Endothelial cell of umbilical vein (primary cell): ENCODE results near the gene TPP2. TPM values are rescaled to one million over a fixed set of nuclear protein-coding genes. Genes with fewer than 3 reads are reported as not detected.

Source experiments
- BruUV-seq: library from RNA; stranded (reverse); fragments of 400-500 nt; replicated peaks from 2 replicates; lab custom pipeline; 2021; lab: Mats Ljungman, UMichigan
- CTCF ChIA-PET: fragments of 300-600, 350-600 bp; sonication (Branson Sonifier 250); formaldehyde crosslinking; loops from one replicate; lab custom pipeline; 2021; ENCODE audit warnings: antibody characterized with exemption, inconsistent platforms; lab: Charles Lee
- POLR2A ChIA-PET: fragments of 300-600, 350-600 bp; sonication (Branson Sonifier 250); formaldehyde crosslinking; loops from one replicate; lab custom pipeline; 2021; ENCODE audit warnings: antibody characterized with exemption, inconsistent platforms; lab: Charles Lee
- DNase-seq: peaks from one replicate; pipeline ENCODE4 v3.0.0-alpha.2; 2011; ENCODE audit warnings: low read depth, low spot score
- FAIRE-seq: peaks from 2 replicates; lab custom pipeline; 2011; peaks lifted over from hg19 to GRCh38; lab: Jason Lieb, UNC
- H2AFZ ChIP-seq: 2 replicates; pipeline ENCODE4 v1.6.0; 2012; ENCODE audit warnings: low read depth, low read length, control low read depth, inconsistent platforms
- H3K27ac ChIP-seq: 2 replicates; pipeline ENCODE4 v1.5.1; 2011; ENCODE audit warnings: low read depth, mild to moderate bottlenecking, control low read depth, low read length, moderate library complexity; ENCODE audit not compliant: insufficient read depth
- H3K27me3 ChIP-seq, 2 experiments: 2 replicates each; pipeline versions ENCODE4 v1.6.0 to v1.6.1; 2011; ENCODE audit warnings: low read length in 2 of 2, mixed read lengths in 1 of 2; ENCODE audit not compliant: control insufficient read depth in 2 of 2, insufficient read depth in 2 of 2
- H3K36me3 ChIP-seq, 2 experiments: 2 replicates in 1 of 2; 3 replicates in 1 of 2; pipeline ENCODE4 v1.5.1; 2011; ENCODE audit warnings: low read length in 2 of 2, mild to moderate bottlenecking in 1 of 2, moderate library complexity in 1 of 2; ENCODE audit not compliant: control insufficient read depth in 2 of 2, insufficient read depth in 2 of 2; ENCODE audit errors: extremely low read depth in 1 of 2
- H3K4me1 ChIP-seq: 3 replicates; pipeline ENCODE4 v1.5.1; 2011; ENCODE audit warnings: mild to moderate bottlenecking, low read length; ENCODE audit not compliant: control insufficient read depth, insufficient read depth; ENCODE audit errors: extremely low read depth
- H3K4me2 ChIP-seq: 2 replicates; pipeline ENCODE4 v1.6.1; 2011; ENCODE audit warnings: low read length, control low read depth, mixed read lengths; ENCODE audit not compliant: insufficient read depth
- H3K4me3 ChIP-seq, 3 experiments: fragments of 200-600 bp in 1 of 3; sonication (generic), shearing (Covaris generic) in 1 of 3; replicated peaks in 1 of 3; 2 replicates each; pipeline ENCODE4 v1.5.1; 2011 to 2016; ENCODE audit warnings: control low read depth in 3 of 3, low read length in 3 of 3, mild to moderate bottlenecking in 2 of 3, inconsistent platforms in 1 of 3, low read depth in 1 of 3, moderate library complexity in 1 of 3; ENCODE audit not compliant: insufficient read depth in 1 of 3
- H3K79me2 ChIP-seq: 2 replicates; pipeline ENCODE4 v1.6.0; 2012; ENCODE audit warnings: low read length, inconsistent platforms; ENCODE audit not compliant: control insufficient read depth, insufficient read depth
- H3K9ac ChIP-seq: replicated peaks from 2 replicates; pipeline ENCODE3; 2011; ENCODE audit warnings: low read length, control low read depth; ENCODE audit not compliant: insufficient read depth; ENCODE audit errors: extremely low read depth
- H3K9me1 ChIP-seq: replicated peaks from 3 replicates; pipeline ENCODE4 v1.6.0; 2011; ENCODE audit warnings: mild to moderate bottlenecking, low read length; ENCODE audit not compliant: control insufficient read depth, insufficient read depth; ENCODE audit errors: extremely low read depth
- H3K9me3 ChIP-seq: replicated peaks from 2 replicates; pipeline ENCODE4 v1.5.1; 2012; ENCODE audit warnings: low read length, inconsistent platforms; ENCODE audit not compliant: control insufficient read depth, insufficient read depth
- H4K20me1 ChIP-seq: replicated peaks from 2 replicates; pipeline ENCODE3; 2011; ENCODE audit warnings: mild to moderate bottlenecking, low read length; ENCODE audit not compliant: control insufficient read depth, insufficient read depth; ENCODE audit errors: extremely low read depth
- CTCF ChIP-seq, 2 donors: IDR thresholded peaks; 1 replicate in 1 of 2; 2 replicates in 1 of 2; pipeline ENCODE4 v1.5.1; 2011; ENCODE audit warnings: low read length in 2 of 2, mild to moderate bottlenecking in 2 of 2, moderate library complexity in 2 of 2, control low read depth in 1 of 2, inconsistent platforms in 1 of 2, low read depth in 1 of 2; ENCODE audit not compliant: insufficient read depth in 1 of 2; ENCODE audit errors: extremely low read depth in 1 of 2
- EZH2 ChIP-seq: IDR thresholded peaks from 2 replicates; pipeline ENCODE4 v1.6.1; 2012; ENCODE audit warnings: borderline replicate concordance, low read depth, mild to moderate bottlenecking, moderate library complexity, low read length, inconsistent platforms; ENCODE audit not compliant: severe bottlenecking
- FOS ChIP-seq: IDR thresholded peaks from 2 replicates; pipeline ENCODE4 v1.6.1; 2011; ENCODE audit warnings: mild to moderate bottlenecking, low read length, moderate library complexity, borderline replicate concordance; ENCODE audit not compliant: insufficient read depth
- GATA2 ChIP-seq: IDR thresholded peaks from 2 replicates; pipeline ENCODE4 v1.7.0; 2011; ENCODE audit warnings: low read depth, mild to moderate bottlenecking, moderate library complexity, mixed read lengths, low read length; ENCODE audit not compliant: insufficient read length, insufficient read depth
- JUN ChIP-seq: IDR thresholded peaks from 2 replicates; pipeline ENCODE4 v1.6.1; 2011; ENCODE audit warnings: borderline replicate concordance, low read depth; ENCODE audit not compliant: insufficient read length, insufficient read depth
- MAX ChIP-seq: IDR thresholded peaks from 2 replicates; pipeline ENCODE4 v1.6.1; 2011; ENCODE audit not compliant: insufficient read depth, insufficient read length
- MYC ChIP-seq: IDR thresholded peaks from one replicate; pipeline ENCODE4 v1.6.1; 2011; ENCODE audit warnings: mild to moderate bottlenecking, low read depth, low read length
- POLR2A ChIP-seq: IDR thresholded peaks from 2 replicates; pipeline ENCODE4 v1.6.1; 2012; ENCODE audit warnings: low read depth, mild to moderate bottlenecking, control low read depth, low read length
- POLR2AphosphoS5 ChIP-seq: IDR thresholded peaks from 2 replicates; pipeline ENCODE4 v1.6.1; 2012; ENCODE audit warnings: low read depth, mild to moderate bottlenecking, control low read depth, low read length, moderate library complexity; ENCODE audit not compliant: insufficient read depth
- dilution Hi-C: fragments of 300-500 bp; cut with MboI; formaldehyde crosslinking; loops from one replicate; pipeline ENCODE4 v1.15.0; 2019; ENCODE audit warnings: low sequenced_read_pairs; ENCODE audit not compliant: extremely low pct_ligation_motif_present
- intact Hi-C: fragments of 100-400 bp; cut with micrococcal nuclease; formaldehyde crosslinking; loops from one replicate; pipeline ENCODE4 v1.10.0; 2022
- polyA plus RNA-seq, 4 experiments: library from polyadenylated mRNA; depleted of rRNA in 3 of 4; stranded (reverse) in 3 of 4; unstranded in 1 of 4; fragments of >200 nt; gene quantifications; 2 replicates each; pipeline versions ENCODE4 v1.2.1 to v1.2.3, GENCODE V29; 2011 to 2012; ENCODE audit warnings: missing spikeins in 1 of 4
- total RNA-seq: library from RNA; stranded (reverse); gene quantifications from 2 replicates; pipeline ENCODE4 v1.2.3, GENCODE V29; 2021

Gene TPP2
- total and polyA plus RNA-seq, 2 donors (not counting 3 experiments of a cell fraction or from before 2014, with no cell fraction given): 11.5 to 46.7 TPM

- intact Hi-C loops (loop anchor here (1.0 to 5.0 kb wide), 4 partner anchors 359 to 1411 kb away; no protein-coding TSS in a partner anchor), dilution Hi-C loops (no loop called here)
- no peaks in the 10 kb centered on the region for H4K20me1 ChIP-seq
- no peaks in the 10 kb centered on the region for H3K4me1 ChIP-seq
- no peaks in the 10 kb centered on the region for H3K36me3 ChIP-seq
- POLR2A ChIA-PET: no interaction called here
- no peak overlapping the region for H3K9ac ChIP-seq
- no peak overlapping the region for H3K4me3 ChIP-seq
- no TSS peak for BruUV-seq
- no peak for TF ChIP-seq JUN
- TF ChIP-seq CTCF (IDR thresholded peaks at IDR 0.05; ENCODE audit: extremely low read depth in 1 of 2, insufficient read depth in 1 of 2, low read depth in 1 of 2, low read length in 2 of 2): peak; percentile 28 to 47
- TF ChIP-seq FOS: no peak
- H3K79me2 ChIP-seq: no peaks in the 10 kb centered on the region
- DNase-seq (peak; percentile 52), FAIRE-seq (peak; percentile 86)
- no peaks in the 10 kb centered on the region for H3K9me1 ChIP-seq
- no peak overlapping the region for H3K27ac ChIP-seq
- no peaks in the 10 kb centered on the region for H3K9me3 ChIP-seq
- CTCF ChIA-PET: interaction anchor here (0.7 to 5.8 kb wide), 49 partner anchors 10 to 1983 kb away, joined by 3 to 264 read pairs (median 4); no protein-coding TSS in a partner anchor
- H3K27me3 ChIP-seq: peaks cover 2 to 3% of the 10 kb centered on the region in 2 experiments
- no peak overlapping the region for H3K4me2 ChIP-seq
- no peak overlapping the region for H2AFZ ChIP-seq
Measured at GRCh38 chr13:102555914-102556553, 40.8 kb upstream of the TPP2 start.

GRCh38 chr13:102556806-102557205 lies 40.0 kb upstream of the TPP2 start:
- Histone ChIP-seq H4K20me1 (no peaks in the 10 kb centered on the region), H3K27me3 (peaks cover 2 to 3% of the 10 kb centered on the region in 2 experiments), H2AFZ (no peak overlapping the region), H3K9me3 (no peaks in the 10 kb centered on the region), H3K27ac (no peak overlapping the region), H3K9ac (no peak overlapping the region), H3K4me3 (no peak overlapping the region), H3K36me3 (no peaks in the 10 kb centered on the region), H3K79me2 (no peaks in the 10 kb centered on the region), H3K4me2 (no peak overlapping the region), H3K9me1 (no peaks in the 10 kb centered on the region), H3K4me1 (no peaks in the 10 kb centered on the region)
- intact Hi-C loops: loop anchor here (1.0 to 5.0 kb wide), 4 partner anchors 360 to 1412 kb away; no protein-coding TSS in a partner anchor
- CTCF ChIA-PET: interaction anchor here (1.0 to 5.8 kb wide), 13 partner anchors 9 to 1412 kb away, joined by 3 to 264 read pairs (median 8); no protein-coding TSS in a partner anchor
- POLR2A ChIA-PET: no interaction called here
- no TSS peak for BruUV-seq
- FAIRE-seq (no peak), DNase-seq (no peak)
- TF ChIP-seq EZH2 (no peak), FOS (no peak), MAX (no peak), POLR2AphosphoS5 (no peak), POLR2A (no peak), MYC (no peak), GATA2 (no peak), JUN (no peak), CTCF (IDR thresholded peaks at IDR 0.05; ENCODE audit: extremely low read depth in 1 of 2, insufficient read depth in 1 of 2, low read depth in 1 of 2, low read length in 2 of 2) (no peak)
- dilution Hi-C loops: no loop called here
